Esophagus muscularis mucosa (tissue), 3 donors: Measurements from ENCODE around the gene TMC5.

Source experiments
- POLR2A ChIP-seq: fragments of 450-650 bp; IDR thresholded peaks from one replicate; pipeline ENCODE4 v1.6.1; 2017; ENCODE audit warnings: antibody characterized with exemption, moderate library complexity, mild to moderate bottlenecking, low read depth
- TF ChIP-seq, protein P1 (sequence below), 3 experiments: fragments of 200-600 bp in 2 of 3; fragments of 450-650 bp in 1 of 3; sonication (generic) in 2 of 3; IDR thresholded peaks; one replicate each; pipeline ENCODE4 v1.5.1; 2017 to 2019; ENCODE audit warnings: antibody characterized with exemption in 3 of 3, mild to moderate bottlenecking in 2 of 3, moderate library complexity in 1 of 3

DNA sequence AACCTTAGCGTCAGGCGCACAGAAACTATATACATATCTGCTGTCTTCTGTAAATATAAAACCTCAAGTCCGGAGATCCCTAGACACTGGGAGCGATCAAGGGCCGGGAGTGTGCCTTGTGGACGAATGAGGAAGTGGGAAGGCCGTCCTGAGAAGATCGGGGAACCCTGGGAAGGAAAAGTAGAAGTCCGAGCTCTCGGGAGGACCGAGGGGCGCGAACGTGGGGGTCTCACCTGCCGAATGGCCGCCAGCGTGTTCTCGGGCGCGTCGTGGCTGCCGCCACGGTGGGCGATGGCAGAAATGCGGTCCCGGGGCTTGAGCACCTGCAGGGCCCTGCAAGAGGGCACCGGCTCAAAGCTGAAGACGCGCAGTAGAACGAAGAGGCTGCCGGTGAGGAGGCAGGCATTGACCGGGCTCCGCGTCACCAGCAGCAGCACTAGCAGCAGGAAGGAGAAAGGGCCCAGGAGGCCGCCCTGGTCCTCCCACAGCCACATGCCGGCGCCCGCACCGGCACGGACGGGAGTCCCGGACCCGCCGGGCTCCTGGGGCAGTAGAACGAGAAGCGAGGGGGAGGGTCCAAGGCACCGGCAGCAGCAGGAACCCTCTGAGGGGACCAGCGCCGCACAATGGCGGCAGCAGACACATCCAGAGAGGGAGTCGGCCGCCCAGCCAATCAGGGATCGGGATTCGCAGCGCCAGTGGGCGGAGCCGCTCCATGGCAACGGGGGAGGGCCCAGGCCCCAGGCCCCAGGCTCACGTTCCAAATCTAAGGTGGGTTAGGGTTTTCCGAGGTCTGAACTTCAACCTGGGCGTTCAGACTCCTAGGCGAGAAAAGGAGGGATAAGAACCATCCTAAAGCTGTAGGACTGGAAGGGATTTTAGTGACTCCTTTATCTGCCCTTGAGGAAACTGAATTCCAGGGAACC is 104.1 kb downstream of the TMC5 start, which contains the start of gene GDE1:
- peak; percentile 76 for TF ChIP-seq POLR2A
- TF ChIP-seq, protein P1, sequence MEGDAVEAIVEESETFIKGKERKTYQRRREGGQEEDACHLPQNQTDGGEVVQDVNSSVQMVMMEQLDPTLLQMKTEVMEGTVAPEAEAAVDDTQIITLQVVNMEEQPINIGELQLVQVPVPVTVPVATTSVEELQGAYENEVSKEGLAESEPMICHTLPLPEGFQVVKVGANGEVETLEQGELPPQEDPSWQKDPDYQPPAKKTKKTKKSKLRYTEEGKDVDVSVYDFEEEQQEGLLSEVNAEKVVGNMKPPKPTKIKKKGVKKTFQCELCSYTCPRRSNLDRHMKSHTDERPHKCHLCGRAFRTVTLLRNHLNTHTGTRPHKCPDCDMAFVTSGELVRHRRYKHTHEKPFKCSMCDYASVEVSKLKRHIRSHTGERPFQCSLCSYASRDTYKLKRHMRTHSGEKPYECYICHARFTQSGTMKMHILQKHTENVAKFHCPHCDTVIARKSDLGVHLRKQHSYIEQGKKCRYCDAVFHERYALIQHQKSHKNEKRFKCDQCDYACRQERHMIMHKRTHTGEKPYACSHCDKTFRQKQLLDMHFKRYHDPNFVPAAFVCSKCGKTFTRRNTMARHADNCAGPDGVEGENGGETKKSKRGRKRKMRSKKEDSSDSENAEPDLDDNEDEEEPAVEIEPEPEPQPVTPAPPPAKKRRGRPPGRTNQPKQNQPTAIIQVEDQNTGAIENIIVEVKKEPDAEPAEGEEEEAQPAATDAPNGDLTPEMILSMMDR (IDR thresholded peaks at IDR 0.05): peak in 2 of 3 experiments; percentile 20 to 26
